Endometrial microvascular endothelial cells (primary cell): ENCODE measurements around the gene HERC2. TPM values are rescaled to one million over a fixed set of nuclear protein-coding genes. Genes with fewer than 3 reads are reported as not detected.
"Not testable (repeated sequence)": the region's sequence is repeated elsewhere in the genome, so short reads cannot be mapped to it uniquely, and the experiment has no call there.

Experiments used
- in situ Hi-C: cut with HindIII; loops from 2 replicates; pipeline ENCODE4 v1.10.0; 2017; ENCODE audit warnings: low sequenced_read_pairs, low pct_unique_long_range_greater_than_20kb; ENCODE audit errors: inconsistent ontology term
- total RNA-seq: library from RNA; depleted of rRNA; stranded (reverse); fragments of >200 nt; gene quantifications from one replicate; pipeline ENCODE4 v1.2.3, GENCODE V29; 2015; ENCODE audit errors: inconsistent ontology term

Gene HERC2, protein sequence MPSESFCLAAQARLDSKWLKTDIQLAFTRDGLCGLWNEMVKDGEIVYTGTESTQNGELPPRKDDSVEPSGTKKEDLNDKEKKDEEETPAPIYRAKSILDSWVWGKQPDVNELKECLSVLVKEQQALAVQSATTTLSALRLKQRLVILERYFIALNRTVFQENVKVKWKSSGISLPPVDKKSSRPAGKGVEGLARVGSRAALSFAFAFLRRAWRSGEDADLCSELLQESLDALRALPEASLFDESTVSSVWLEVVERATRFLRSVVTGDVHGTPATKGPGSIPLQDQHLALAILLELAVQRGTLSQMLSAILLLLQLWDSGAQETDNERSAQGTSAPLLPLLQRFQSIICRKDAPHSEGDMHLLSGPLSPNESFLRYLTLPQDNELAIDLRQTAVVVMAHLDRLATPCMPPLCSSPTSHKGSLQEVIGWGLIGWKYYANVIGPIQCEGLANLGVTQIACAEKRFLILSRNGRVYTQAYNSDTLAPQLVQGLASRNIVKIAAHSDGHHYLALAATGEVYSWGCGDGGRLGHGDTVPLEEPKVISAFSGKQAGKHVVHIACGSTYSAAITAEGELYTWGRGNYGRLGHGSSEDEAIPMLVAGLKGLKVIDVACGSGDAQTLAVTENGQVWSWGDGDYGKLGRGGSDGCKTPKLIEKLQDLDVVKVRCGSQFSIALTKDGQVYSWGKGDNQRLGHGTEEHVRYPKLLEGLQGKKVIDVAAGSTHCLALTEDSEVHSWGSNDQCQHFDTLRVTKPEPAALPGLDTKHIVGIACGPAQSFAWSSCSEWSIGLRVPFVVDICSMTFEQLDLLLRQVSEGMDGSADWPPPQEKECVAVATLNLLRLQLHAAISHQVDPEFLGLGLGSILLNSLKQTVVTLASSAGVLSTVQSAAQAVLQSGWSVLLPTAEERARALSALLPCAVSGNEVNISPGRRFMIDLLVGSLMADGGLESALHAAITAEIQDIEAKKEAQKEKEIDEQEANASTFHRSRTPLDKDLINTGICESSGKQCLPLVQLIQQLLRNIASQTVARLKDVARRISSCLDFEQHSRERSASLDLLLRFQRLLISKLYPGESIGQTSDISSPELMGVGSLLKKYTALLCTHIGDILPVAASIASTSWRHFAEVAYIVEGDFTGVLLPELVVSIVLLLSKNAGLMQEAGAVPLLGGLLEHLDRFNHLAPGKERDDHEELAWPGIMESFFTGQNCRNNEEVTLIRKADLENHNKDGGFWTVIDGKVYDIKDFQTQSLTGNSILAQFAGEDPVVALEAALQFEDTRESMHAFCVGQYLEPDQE (N-terminal part only)
- 83.4 TPM for total RNA-seq

DNA sequence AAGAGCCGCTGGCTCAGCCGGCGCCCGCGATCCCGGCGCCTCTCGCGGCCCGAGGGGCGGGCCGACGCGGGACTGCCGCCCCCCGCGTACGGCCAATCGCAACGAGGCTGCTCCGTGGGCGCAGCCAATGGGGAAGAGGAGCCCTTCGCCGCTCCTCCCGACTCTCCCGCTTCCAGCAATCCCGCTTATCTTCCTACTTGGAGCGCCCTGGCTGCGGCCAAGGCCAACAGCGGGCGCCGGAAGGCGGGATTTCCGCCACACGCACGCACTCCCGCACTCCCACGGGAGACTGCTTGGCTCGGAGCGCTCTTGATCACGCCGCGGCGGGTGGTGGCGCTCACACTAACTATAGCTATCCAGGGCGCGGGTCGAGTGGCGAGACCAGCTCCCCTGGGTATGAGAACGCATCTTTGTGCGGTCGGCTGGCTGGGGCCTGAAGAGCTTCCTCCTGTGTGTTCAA is at the start of gene HERC2:
TSS of gene HERC2 (minus strand) at position 51 of the 460 bp plus-strand sequence. CDS start 746 bp downstream, outside the sequence.
- in situ Hi-C loops = not testable (repeated sequence)

DNA sequence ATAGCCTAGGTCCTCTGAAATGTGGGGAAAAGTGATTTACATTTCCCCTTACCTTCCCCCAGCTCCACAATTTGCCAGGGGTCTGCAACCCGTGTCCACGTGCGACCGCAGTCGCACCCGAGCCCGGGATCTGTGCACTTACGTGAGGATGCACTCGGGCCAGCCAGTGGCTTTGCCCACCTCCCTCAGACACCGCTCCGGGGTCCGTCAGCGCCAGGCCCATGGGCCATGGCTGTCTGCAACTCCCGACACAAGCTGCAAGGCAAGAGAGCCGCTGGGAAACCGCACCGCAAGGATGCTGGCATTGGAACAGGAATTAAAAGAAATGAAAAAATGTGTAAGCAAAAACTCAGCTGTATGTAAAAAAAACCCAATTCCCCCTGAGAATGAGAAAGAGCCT is 43.5 kb upstream of the HERC2 start:
- in situ Hi-C loops = not testable (repeated sequence)

DNA sequence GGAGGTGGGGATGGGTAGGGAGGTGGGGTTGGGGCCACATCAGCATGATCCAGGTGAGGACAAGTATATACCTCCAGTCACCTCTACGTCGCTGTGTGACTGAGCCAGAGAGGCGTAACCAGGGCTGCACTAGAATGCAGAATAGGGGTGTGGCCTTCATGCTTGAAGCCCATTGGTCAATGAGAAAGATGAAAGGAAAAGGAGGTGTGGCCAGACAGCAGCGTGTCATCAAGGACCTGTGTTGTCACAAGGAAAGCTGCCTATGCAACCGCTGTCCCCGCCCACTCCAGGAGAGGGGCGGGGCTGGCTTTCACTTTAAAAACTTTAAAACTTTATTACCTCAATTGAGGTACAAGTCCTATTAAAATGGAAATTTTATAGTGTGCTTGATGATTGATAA is 36.0 kb upstream of the HERC2 start, which contains the start of gene GOLGA6L24:
TSS of gene GOLGA6L24 (minus strand) at position 101 of the 400 bp plus-strand sequence. CDS start at position 40, 61 bp downstream.
- in situ Hi-C loops = not testable (repeated sequence)

DNA sequence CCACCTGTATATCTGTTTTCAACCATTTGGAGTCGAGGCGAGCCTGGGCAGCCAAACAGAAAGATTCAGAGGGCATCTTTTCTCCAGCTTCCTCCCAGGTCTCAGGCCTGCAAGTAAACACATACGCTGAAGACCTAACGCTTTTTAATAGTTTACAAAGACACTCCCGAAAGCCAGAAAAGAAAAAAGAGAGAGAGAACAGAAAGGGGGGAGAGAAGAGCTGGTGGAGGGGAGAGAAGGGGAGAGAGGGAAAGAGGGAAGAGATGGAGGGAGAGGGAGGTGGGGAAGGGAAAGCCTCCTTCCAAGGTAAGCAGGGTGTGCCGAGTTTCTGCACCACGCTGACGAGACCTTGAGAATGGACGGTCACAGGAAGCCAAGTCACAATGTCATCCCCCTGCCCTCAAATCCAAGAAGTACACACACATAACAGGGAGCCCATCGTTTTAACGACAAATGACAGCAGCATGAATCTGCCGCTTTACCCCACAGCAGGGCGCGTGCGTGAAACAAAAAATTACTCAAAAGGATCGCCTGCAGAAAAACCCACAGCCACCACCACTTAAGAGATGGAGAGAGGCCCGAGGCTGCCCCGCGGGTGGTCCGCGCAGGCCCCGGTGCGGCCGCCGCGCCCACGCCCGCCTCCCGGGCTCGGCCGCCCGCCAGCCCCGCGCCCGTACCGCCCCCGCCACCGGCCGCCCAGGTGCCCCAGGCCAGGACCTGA is 461 bp downstream of the HERC2 start:
- in situ Hi-C loops = not testable (repeated sequence)

GRCh38 chr15:28319725-28320124 is 2.3 kb downstream of the HERC2 start:
- in situ Hi-C loops = not testable (repeated sequence)

GRCh38 chr15:28318828-28319227 is 3.2 kb downstream of the HERC2 start:
- in situ Hi-C loops = not testable (repeated sequence)

DNA sequence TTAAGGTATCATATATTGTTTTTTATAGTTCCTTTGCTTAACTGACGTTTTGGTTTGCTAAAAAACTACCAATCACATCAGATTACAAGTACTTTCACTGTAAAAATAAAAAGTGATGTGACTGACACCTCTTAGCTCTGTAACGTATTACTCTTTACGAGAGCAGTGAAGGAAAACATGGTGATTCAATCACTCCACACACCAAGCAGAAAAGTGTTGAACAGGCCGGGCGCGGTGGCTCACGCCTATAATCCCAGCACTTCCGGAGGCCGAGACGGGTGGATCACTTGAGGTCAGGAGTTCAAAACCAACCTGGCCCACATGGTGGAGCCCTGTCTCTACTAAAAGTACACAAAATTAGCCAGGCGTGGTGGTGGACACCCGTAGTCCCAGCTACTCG is 3.9 kb downstream of the HERC2 start:
- in situ Hi-C loops = not testable (repeated sequence)

- in situ Hi-C loops = not testable (repeated sequence)
Observed at GRCh38 chr15:28316958-28317357, 5.0 kb downstream of the HERC2 start.

- in situ Hi-C loops = not testable (repeated sequence)
Observed at GRCh38 chr15:28310454-28310853, 11.5 kb downstream of the HERC2 start.

DNA sequence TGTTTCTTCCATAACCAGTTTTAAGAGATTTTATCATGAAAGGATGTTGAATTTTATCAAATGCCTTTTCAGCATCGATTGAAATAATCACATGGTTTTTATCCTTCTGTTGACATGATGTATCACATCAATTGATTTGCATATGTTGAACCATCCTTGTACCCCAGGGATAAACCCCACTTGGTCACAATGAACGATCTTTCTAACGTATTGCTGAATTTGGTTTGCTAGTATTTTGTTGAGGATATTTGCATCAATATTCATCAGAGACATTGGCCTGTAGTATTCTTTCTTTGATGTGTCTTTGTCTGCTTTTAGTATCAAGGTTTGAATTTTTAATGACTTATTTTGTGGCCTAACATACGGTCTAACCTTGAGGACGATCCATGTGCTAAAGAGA is 13.3 kb downstream of the HERC2 start:
- in situ Hi-C loops = not testable (repeated sequence)

GRCh38 chr15:28305700-28306099 is 16.3 kb downstream of the HERC2 start:
- in situ Hi-C loops = not testable (repeated sequence)

DNA sequence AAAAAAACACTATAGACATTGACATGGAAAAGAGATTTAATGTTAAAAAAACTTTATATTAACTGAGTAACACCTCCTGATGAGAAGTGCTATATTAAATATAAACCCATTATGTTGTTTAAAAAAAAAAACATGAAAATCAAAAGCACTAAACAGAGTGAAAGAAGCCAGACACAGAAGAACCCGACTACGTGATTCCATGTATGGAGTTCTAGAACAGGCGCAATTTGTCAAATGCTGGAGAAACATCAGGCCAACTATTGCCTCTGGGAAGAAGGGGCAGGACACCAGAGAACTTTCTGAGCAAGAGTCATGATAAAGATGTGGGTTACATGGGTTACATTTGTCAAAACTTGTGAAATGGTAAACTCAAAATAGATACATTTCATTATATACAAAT is 24.5 kb downstream of the HERC2 start:
- in situ Hi-C loops = not testable (repeated sequence)

GRCh38 chr15:28296814-28297213 is 25.2 kb downstream of the HERC2 start:
- in situ Hi-C loops = not testable (repeated sequence)

GRCh38 chr15:28295009-28295563 is 26.9 kb downstream of the HERC2 start:
- in situ Hi-C loops = not testable (repeated sequence)

GRCh38 chr15:28294560-28294959 is 27.4 kb downstream of the HERC2 start:
- in situ Hi-C loops = not testable (repeated sequence)

- in situ Hi-C loops = no loop called here
Observed at GRCh38 chr15:28289694-28290463, 32.1 kb downstream of the HERC2 start.
